Measurements from ENCODE around the gene FOXP1.

- TF ChIP-seq PAX8 (CRISPR knock-in tag; IDR thresholded peaks at IDR 0.05; ENCODE audit: borderline replicate concordance) (no peak), POLR2A (IDR thresholded peaks at IDR 0.05; ENCODE audit: insufficient read depth in 1 of 2, low read depth in 2 of 2, low read length in 2 of 2) (no peak)
Measured at GRCh38 chr3:71436337-71436736, 147.2 kb downstream of the FOXP1 start.
